OCI-LY7 (cell line): Measurements from ENCODE around the gene MRPL33. TPM values are rescaled to one million over a fixed set of nuclear protein-coding genes. Genes with fewer than 3 reads are reported as not detected.

ENCODE experiments used
- BruUV-seq: library from RNA; stranded (reverse); fragments of 400-500 nt; replicated peaks from 2 replicates; lab custom pipeline; 2021; lab: Mats Ljungman, UMichigan
- CTCF ChIA-PET: fragments of 300-600 bp; sonication (Branson Sonifier 250); formaldehyde crosslinking; loops from one replicate; lab custom pipeline; 2022; ENCODE audit warnings: antibody characterized with exemption; ENCODE audit not compliant: unreplicated experiment; lab: Charles Lee
- POLR2A ChIA-PET: fragments of 300-600 bp; sonication (Branson Sonifier 250); formaldehyde crosslinking; loops from one replicate; lab custom pipeline; 2022; ENCODE audit warnings: antibody characterized with exemption; lab: Charles Lee
- DNase-seq: peaks from one replicate; pipeline ENCODE4 v3.0.0-alpha.2; 2015; ENCODE audit warnings: low spot score
- H2AFZ ChIP-seq: fragments of 200-600 bp; sonication (generic), shearing (Covaris generic); 2 replicates; pipeline ENCODE4 v1.6.1; 2014; ENCODE audit warnings: mild to moderate bottlenecking, antibody characterized with exemption, low read length, moderate library complexity
- H3K27ac ChIP-seq: fragments of 200-600 bp; sonication (generic); 2 replicates; pipeline ENCODE4 v1.5.1; 2014; ENCODE audit warnings: mixed run types, low read depth, mild to moderate bottlenecking, moderate library complexity, low read length, inconsistent platforms; ENCODE audit not compliant: poor library complexity, severe bottlenecking
- H3K36me3 ChIP-seq: fragments of 200-600 bp; sonication (generic); 2 replicates; pipeline ENCODE4 v1.6.1; 2014; ENCODE audit warnings: mild to moderate bottlenecking, antibody characterized with exemption, low read length, moderate library complexity, mixed read lengths; ENCODE audit not compliant: insufficient read depth
- H3K4me1 ChIP-seq: fragments of 200-600 bp; sonication (generic); 2 replicates; pipeline ENCODE4 v1.5.1; 2014; ENCODE audit warnings: mild to moderate bottlenecking, low read length; ENCODE audit not compliant: insufficient read depth, poor library complexity, severe bottlenecking
- H3K4me2 ChIP-seq: fragments of 200-600 bp; sonication (generic); 2 replicates; pipeline ENCODE4 v1.6.1; 2014; ENCODE audit warnings: mild to moderate bottlenecking, low read length
- H3K4me3 ChIP-seq: fragments of 200-600 bp; sonication (generic); 2 replicates; pipeline ENCODE4 v1.5.1; 2014; ENCODE audit warnings: mild to moderate bottlenecking, low read depth, low read length; ENCODE audit not compliant: poor library complexity, severe bottlenecking
- H3K79me2 ChIP-seq: fragments of 200-600 bp; sonication (generic); 2 replicates; pipeline ENCODE4 v1.6.1; 2016; ENCODE audit warnings: low read depth, mild to moderate bottlenecking, low read length, moderate library complexity, mixed read lengths; ENCODE audit not compliant: insufficient read depth
- H3K9me2 ChIP-seq: fragments of 200-600 bp; sonication (generic); 2 replicates; pipeline ENCODE4 v1.6.1; 2016; ENCODE audit warnings: mild to moderate bottlenecking, low read length, mixed read lengths; ENCODE audit not compliant: insufficient read depth
- H3K9me3 ChIP-seq: fragments of 200-600 bp; sonication (generic); 2 replicates; pipeline ENCODE4 v1.6.1; 2014; ENCODE audit warnings: mild to moderate bottlenecking, mixed run types, low read length, mixed read lengths
- H4K20me1 ChIP-seq: fragments of 200-600 bp; sonication (generic); 2 replicates; pipeline ENCODE4 v1.6.1; 2014; ENCODE audit warnings: mild to moderate bottlenecking, antibody characterized with exemption, low read length, moderate library complexity, mixed read lengths; ENCODE audit not compliant: insufficient read depth
- EZH2phosphoT487 ChIP-seq: fragments of 200-600 bp; sonication (generic); IDR thresholded peaks from 2 replicates; pipeline ENCODE4 v1.6.1; 2018; ENCODE audit warnings: low read depth, borderline replicate concordance, mild to moderate bottlenecking, mixed run types, antibody characterized with exemption, low read length, moderate library complexity, mixed read lengths
- intact Hi-C: fragments of 100-400 bp; cut with micrococcal nuclease; formaldehyde crosslinking; loops from one replicate; pipeline ENCODE4 v1.10.0; 2022; ENCODE audit not compliant: unreplicated experiment
- total RNA-seq, 2 experiments: library from RNA; depleted of rRNA in 1 of 2; stranded (reverse); fragments of >200 nt in 1 of 2; shearing (Covaris generic) in 1 of 2; gene quantifications; 2 replicates each; pipeline ENCODE4 v1.2.3, GENCODE V29; 2014 to 2022
- TF ChIP-seq, protein P1 (sequence below): fragments of 200-600 bp; sonication (generic); conservative IDR thresholded peaks from 2 replicates; pipeline ENCODE4 v1.5.1; 2014; ENCODE audit warnings: mild to moderate bottlenecking, antibody characterized with exemption, low read length, moderate library complexity, mixed read lengths

MRPL33 gene
- total RNA-seq, 2 experiments from 2014 or later: 43.8 to 51.2 TPM

GRCh38 chr2:27828305-27828704 lies 56.8 kb downstream of the MRPL33 start:
- no peak for TF ChIP-seq EZH2phosphoT487
- TF ChIP-seq, protein P1, sequence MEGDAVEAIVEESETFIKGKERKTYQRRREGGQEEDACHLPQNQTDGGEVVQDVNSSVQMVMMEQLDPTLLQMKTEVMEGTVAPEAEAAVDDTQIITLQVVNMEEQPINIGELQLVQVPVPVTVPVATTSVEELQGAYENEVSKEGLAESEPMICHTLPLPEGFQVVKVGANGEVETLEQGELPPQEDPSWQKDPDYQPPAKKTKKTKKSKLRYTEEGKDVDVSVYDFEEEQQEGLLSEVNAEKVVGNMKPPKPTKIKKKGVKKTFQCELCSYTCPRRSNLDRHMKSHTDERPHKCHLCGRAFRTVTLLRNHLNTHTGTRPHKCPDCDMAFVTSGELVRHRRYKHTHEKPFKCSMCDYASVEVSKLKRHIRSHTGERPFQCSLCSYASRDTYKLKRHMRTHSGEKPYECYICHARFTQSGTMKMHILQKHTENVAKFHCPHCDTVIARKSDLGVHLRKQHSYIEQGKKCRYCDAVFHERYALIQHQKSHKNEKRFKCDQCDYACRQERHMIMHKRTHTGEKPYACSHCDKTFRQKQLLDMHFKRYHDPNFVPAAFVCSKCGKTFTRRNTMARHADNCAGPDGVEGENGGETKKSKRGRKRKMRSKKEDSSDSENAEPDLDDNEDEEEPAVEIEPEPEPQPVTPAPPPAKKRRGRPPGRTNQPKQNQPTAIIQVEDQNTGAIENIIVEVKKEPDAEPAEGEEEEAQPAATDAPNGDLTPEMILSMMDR: no peak
- POLR2A ChIA-PET: no interaction called here
- BruUV-seq: no TSS peak

More at GRCh38 chr2:27828305-27828704, 56.8 kb downstream of the MRPL33 start:
- no peaks in the 10 kb centered on the region for H3K36me3 ChIP-seq
- peaks cover 7% of the 10 kb centered on the region for H3K9me3 ChIP-seq
- no peaks in the 10 kb centered on the region for H3K79me2 ChIP-seq
- H4K20me1 ChIP-seq: no peaks in the 10 kb centered on the region
- no peak overlapping the region for H3K27ac ChIP-seq
- H3K4me1 ChIP-seq: no peaks in the 10 kb centered on the region
- H2AFZ ChIP-seq: no peak overlapping the region
- H3K4me2 ChIP-seq: no peak overlapping the region
- no peak for DNase-seq
- intact Hi-C loops: no loop called here
- H3K4me3 ChIP-seq: no peak overlapping the region
- H3K9me2 ChIP-seq: no peaks in the 10 kb centered on the region
- CTCF ChIA-PET: no interaction called here

Other genes starting within 250 kb of the MRPL33 start
- gene ZNF512, start 188.7 kb upstream of the MRPL33 start, total RNA-seq (2014; rRNA removed; shearing (Covaris generic)): 40.7 and 54.0 TPM in 2 replicates
- gene ZNF512, start 188.7 kb upstream of the MRPL33 start, total RNA-seq (2022): 51.1 and 57.8 TPM in 2 replicates
- 5.1 and 9.2 TPM in 2 replicates for gene CCDC121, start 142.7 kb upstream of the MRPL33 start, total RNA-seq (2014; rRNA removed; shearing (Covaris generic))
- 4.7 and 7.7 TPM in 2 replicates for gene CCDC121, start 142.7 kb upstream of the MRPL33 start, total RNA-seq (2022)
- gene GPN1, start 142.7 kb upstream of the MRPL33 start, total RNA-seq (2014; rRNA removed; shearing (Covaris generic)): 29.5 and 31.1 TPM in 2 replicates
- gene GPN1, start 142.7 kb upstream of the MRPL33 start, total RNA-seq (2022): 36.6 and 42.2 TPM in 2 replicates
- 32.3 and 33.6 TPM in 2 replicates for gene SUPT7L, start 108.1 kb upstream of the MRPL33 start, total RNA-seq (2014; rRNA removed; shearing (Covaris generic))
- gene SUPT7L, start 108.1 kb upstream of the MRPL33 start, total RNA-seq (2022): 33.0 and 35.8 TPM in 2 replicates
- gene SLC4A1AP, start 107.8 kb upstream of the MRPL33 start, total RNA-seq (2014; rRNA removed; shearing (Covaris generic)): 26.2 and 36.7 TPM in 2 replicates
- gene SLC4A1AP, start 107.8 kb upstream of the MRPL33 start, total RNA-seq (2022): 26.7 and 27.9 TPM in 2 replicates
- 0.88 and 1.1 TPM in 2 replicates for gene RBKS, start 118.7 kb downstream of the MRPL33 start, total RNA-seq (2014; rRNA removed; shearing (Covaris generic))
- gene RBKS, start 118.7 kb downstream of the MRPL33 start, total RNA-seq (2022): 1.0 and 1.1 TPM in 2 replicates
- 13.4 and 19.7 TPM in 2 replicates for gene BABAM2, start 119.0 kb downstream of the MRPL33 start, total RNA-seq (2014; rRNA removed; shearing (Covaris generic))
- gene BABAM2, start 119.0 kb downstream of the MRPL33 start, total RNA-seq (2022): 32.8 and 33.2 TPM in 2 replicates